GM06990 (cell line): ENCODE data around the gene ACIN1.

Experiments used
- DNase-seq: peaks from one replicate; pipeline ENCODE4 v3.0.0-alpha.2; 2011; ENCODE audit not compliant: insufficient read length; ENCODE audit errors: extremely low read depth
- H3K27me3 ChIP-seq: replicated peaks from 2 replicates; pipeline ENCODE4 v1.6.0; 2011; ENCODE audit warnings: low read length; ENCODE audit not compliant: control insufficient read depth, insufficient read depth
- H3K36me3 ChIP-seq: 2 replicates; pipeline ENCODE4 v1.5.1; 2011; ENCODE audit warnings: low read length; ENCODE audit not compliant: control insufficient read depth, insufficient read depth
- H3K4me3 ChIP-seq: replicated peaks from 2 replicates; pipeline ENCODE4 v1.5.1; 2011; ENCODE audit warnings: low read depth, mild to moderate bottlenecking, control low read depth, low read length
- CTCF ChIP-seq: IDR thresholded peaks from 2 replicates; pipeline ENCODE4 v1.5.1; 2011; ENCODE audit warnings: low read length, control low read depth, mild to moderate bottlenecking, inconsistent platforms; ENCODE audit not compliant: insufficient read depth, poor library complexity, severe bottlenecking

Gene ACIN1

GRCh38 chr14:23052182-23052623, 42.7 kb downstream of the ACIN1 start:
- Histone ChIP-seq H3K36me3 (no peaks in the 10 kb centered on the region), H3K27me3 (no peaks in the 10 kb centered on the region), H3K4me3 (no peak overlapping the region)
- no peak for DNase-seq
- TF ChIP-seq CTCF, result no peak

DNA sequence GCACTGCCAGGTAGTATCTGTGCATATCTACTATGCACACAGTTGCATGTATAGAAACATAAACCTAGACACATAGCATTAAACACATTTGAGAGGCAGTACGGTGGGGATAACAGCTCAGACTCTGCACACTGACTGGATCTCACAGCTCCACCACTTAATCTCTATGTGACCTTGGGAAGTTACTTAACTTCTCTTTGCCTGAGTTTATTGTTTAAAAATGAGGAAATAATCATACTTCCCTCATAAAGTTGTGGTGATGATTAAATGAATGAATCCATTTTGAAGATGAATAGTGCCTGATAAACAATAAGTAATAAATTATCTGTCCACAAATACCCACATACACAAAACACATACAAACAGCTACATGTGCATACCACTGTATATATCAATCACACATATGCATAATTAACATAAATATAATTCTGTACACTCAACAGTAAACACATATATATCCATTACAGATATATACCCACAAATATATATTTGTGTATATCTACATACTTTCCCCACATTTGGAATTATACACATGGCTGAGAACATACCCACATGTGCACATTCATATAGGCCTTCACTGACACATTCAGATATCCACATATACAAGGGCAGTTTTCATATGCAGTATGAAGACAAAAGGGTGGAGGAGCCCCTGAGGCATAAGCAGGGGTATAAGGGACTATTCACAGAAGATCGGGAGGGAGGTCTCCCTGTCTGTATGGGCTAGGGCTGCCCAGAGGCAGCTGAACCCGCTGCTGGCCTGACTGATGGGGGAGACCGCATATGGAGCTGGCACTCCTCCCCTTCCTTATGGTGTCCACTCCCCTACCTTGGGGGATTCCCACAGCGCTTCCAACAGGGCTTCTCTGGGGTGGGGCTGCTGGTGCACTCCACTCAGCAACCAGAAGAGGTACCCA, 43.5 kb downstream of the ACIN1 start:
- no peaks in the 10 kb centered on the region for H3K36me3 ChIP-seq
- no peak for DNase-seq
- no peak overlapping the region for H3K4me3 ChIP-seq
- no peaks in the 10 kb centered on the region for H3K27me3 ChIP-seq
- no peak for TF ChIP-seq CTCF

DNA sequence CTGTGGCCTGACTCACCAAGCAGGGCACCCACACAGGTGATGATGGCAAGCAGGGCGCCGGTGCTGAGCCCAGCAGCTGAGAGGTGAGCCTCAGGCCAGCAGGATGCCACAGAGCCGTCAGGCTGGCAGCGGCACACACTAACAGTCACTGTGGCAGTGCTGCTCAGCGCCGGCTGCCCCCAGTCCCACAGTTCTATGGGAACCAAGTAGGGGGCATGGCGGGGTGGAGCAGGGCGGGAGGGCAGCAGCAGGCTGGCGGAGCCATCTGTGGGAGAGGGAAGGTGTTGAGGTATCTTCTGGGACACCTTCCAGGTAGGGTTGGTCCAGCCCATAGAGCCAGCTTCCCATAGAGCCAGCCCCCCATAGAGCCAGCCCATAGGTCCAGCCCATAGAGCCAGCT, 45.9 kb downstream of the ACIN1 start:
- Histone ChIP-seq H3K27me3 (no peaks in the 10 kb centered on the region; the same call in 1 of the 2 replicates), H3K36me3 (no peaks in the 10 kb centered on the region), H3K4me3 (no peak overlapping the region)
- no peak for DNase-seq
- no peak for TF ChIP-seq CTCF

DNA sequence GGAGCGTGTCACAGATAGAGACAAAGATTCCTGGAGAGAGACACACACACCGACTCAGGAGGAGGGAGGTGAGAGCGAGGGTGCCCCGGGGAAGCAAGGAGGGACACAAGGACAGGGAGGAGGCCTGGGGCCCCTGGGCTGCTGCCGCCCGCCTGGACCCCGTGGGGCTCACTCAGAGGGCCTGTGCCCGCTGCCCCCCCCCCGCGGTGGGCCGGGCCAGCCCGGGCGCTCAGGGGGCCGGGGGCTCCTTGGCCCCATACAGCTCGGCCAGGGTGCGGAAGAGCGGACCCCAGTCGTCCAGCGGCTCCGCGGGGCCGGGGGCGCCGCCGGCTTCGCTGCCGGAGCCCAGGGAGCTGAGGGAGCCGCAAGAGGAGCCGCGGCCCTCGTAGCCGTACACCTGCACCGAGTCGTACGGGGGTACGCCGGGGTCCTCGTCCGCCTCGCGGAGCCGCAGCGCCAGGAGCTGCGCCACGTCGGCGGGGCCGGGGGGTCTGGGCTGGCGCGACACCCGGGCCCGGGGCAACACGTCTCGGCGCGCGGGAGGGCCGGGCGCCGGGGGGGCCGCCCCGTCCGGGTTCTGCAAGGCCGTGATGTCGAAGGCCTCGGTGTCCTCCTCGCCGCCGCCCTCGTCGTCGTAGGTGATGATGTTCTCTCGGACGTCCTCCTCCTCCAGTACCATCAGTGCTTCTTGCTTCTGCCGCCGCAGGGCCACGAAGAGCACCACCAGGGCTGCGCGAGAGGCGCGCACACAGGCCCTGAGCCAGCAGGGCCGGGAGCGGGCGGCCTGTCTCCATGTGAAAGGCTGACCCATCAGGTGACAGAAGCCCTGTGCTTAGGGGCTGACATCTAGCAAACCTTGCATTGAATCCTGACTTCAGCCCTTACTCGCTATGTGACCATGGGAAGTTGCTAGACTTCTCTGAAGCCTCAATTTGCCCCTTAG, 46.9 kb downstream of the ACIN1 start:
- Histone ChIP-seq H3K27me3 (no peaks in the 10 kb centered on the region; the same call in 1 of the 2 replicates), H3K36me3 (no peaks in the 10 kb centered on the region), H3K4me3 (no peak overlapping the region)
- no peak for DNase-seq
- no peak for TF ChIP-seq CTCF

GRCh38 chr14:23047034-23047634, 47.8 kb downstream of the ACIN1 start:
- H3K36me3 ChIP-seq, result no peaks in the 10 kb centered on the region
- TF ChIP-seq CTCF, result no peak

More at GRCh38 chr14:23047034-23047634, 47.8 kb downstream of the ACIN1 start:
- Histone ChIP-seq H3K4me3 (no peak overlapping the region), H3K27me3 (no peaks in the 10 kb centered on the region; the same call in 1 of the 2 replicates)
- DNase-seq, result no peak
